ENCODE data around the gene SHC3. TPM values are rescaled to one million over a fixed set of nuclear protein-coding genes. Genes with fewer than 3 reads are reported as not detected.

The SHC3 gene
- total and polyA plus RNA-seq, 9 of the 15 experiments (the other 6 are each of a cell fraction or from before 2014, with no cell fraction given) = not detected

DNA sequence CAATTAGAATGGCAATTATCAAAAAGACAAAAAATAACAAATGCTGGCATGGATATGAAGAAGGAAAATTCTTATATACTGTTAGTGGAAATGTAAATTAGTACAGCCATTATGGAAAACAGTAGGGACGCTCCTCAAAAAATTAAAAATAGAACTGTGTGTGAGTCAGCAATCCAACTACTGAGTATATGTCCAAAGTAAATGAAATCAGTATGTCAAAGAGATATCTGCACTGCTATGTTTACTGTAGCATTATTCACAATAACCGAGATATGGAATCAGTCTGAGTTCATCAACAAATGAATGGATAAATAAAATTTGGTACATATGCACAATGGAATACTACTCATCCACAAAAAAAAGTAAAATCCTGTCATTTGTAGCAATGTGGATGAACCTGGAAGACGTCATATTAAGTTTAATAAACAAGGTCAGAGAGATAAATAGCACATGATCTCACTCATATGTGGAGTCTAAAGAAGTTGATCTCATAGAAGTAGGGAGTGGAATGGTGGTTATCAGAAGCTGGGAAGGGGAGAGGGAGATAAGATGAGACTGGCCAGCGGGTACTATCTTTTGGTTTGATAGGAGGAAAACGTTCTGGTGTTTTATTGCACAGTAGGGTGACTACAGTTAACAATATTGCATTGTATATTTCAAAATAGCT lies 16.6 kb upstream of the SHC3 start:
- Histone ChIP-seq H4K20me1 (replicated peaks; ENCODE audit: control insufficient read depth, insufficient read depth, low read length) (no peaks in the 10 kb centered on the region), H3K4me1 (replicated peaks in 1 of 2; ENCODE audit: control insufficient read depth in 2 of 2, insufficient read depth in 2 of 2, low read length in 2 of 2) (no peaks in the 10 kb centered on the region), H3K79me2 (ENCODE audit: control insufficient read depth, insufficient read depth, low read length) (no peaks in the 10 kb centered on the region), H3K4me3 (no peak overlapping the region), H3K27ac (ENCODE audit: extremely low read depth, low read depth, low read length) (no peak overlapping the region), H3K36me3 (ENCODE audit: control insufficient read depth, insufficient read depth, low read length) (no peaks in the 10 kb centered on the region), H3K9me3 (replicated peaks; ENCODE audit: control insufficient read depth, insufficient read depth, low read depth, low read length) (no peaks in the 10 kb centered on the region), H3K9ac (ENCODE audit: insufficient read depth in 1 of 2, low read depth in 2 of 2, low read length in 2 of 2) (no peak overlapping the region), H3K4me2 (ENCODE audit: insufficient read depth, low read length) (no peak overlapping the region), H3K27me3 (ENCODE audit: control insufficient read depth in 2 of 2, insufficient read depth in 2 of 2, low read length in 2 of 2) (no peaks in the 10 kb centered on the region), H2AFZ (ENCODE audit: low read depth, low read length) (no peak overlapping the region), H3K9me1 (ENCODE audit: control insufficient read depth, insufficient read depth, low read length) (no peaks in the 10 kb centered on the region)
- TF ChIP-seq THRA (IDR thresholded peaks at IDR 0.05) = no peak
- no peak for TF ChIP-seq SETDB1 (IDR thresholded peaks at IDR 0.05; ENCODE audit: low read length)
- no peak for TF ChIP-seq ZMIZ1 (IDR thresholded peaks at IDR 0.05; ENCODE audit: low read depth in 2 of 2, low read length in 2 of 2)
- TF ChIP-seq CC2D1A (IDR thresholded peaks at IDR 0.05) = no peak
- no peak for TF ChIP-seq SMARCB1 (IDR thresholded peaks at IDR 0.05; ENCODE audit: insufficient read length, low read depth)
- no peak for TF ChIP-seq SNRNP70 (optimal IDR thresholded peaks at IDR 0.05; ENCODE audit: low read depth, low read length)
- TF ChIP-seq ZNF551 (CRISPR knock-in tag; IDR thresholded peaks at IDR 0.05) = no peak
- intact Hi-C loops (cut with micrococcal nuclease) = no loop called here
- ATAC-seq (no peak), DNase-seq (ENCODE audit: extremely low read depth in 1 of 4, low spot score in 3 of 4) (no peak), FAIRE-seq (no peak)
- ChIA-PET POLR2A (no interaction called here), CTCF (ENCODE audit: low intra/inter-chr PET ratio) (no interaction called here)
- BruUV-seq (replicated peaks) = no TSS peak
- in situ Hi-C loops (cut with MboI) = no loop called here
- 3% methylated on average over 5 of the region's 5 CpGs for WGBS (ENCODE audit: insufficient coverage, low coverage, missing lambda C conversion rate)
